Mucosa of descending colon (tissue), 3 donors: ENCODE results near the gene KCNK7. TPM values are rescaled to one million over a fixed set of nuclear protein-coding genes. Genes with fewer than 3 reads are reported as not detected.

Experiments used
- ATAC-seq: fragments of 200-7000 bp; cut with Tn5 transposase; one replicate; pipeline ENCODE4 v1.9.1; 2020; ENCODE audit warnings: mild to moderate bottlenecking, moderate library complexity
- DNase-seq, 3 donors: peaks; one replicate each; pipeline ENCODE4 v3.0.0-alpha.2; 2020
- H3K36me3 ChIP-seq: fragments of 200-600 bp; one replicate; pipeline ENCODE4 v1.8.0; 2021; ENCODE audit warnings: low read depth, mild to moderate bottlenecking
- H3K4me1 ChIP-seq: fragments of 200-600 bp; one replicate; pipeline ENCODE4 v1.8.0; 2021; ENCODE audit warnings: low read depth, mild to moderate bottlenecking
- H3K4me3 ChIP-seq: fragments of 200-600 bp; one replicate; pipeline ENCODE4 v1.8.0; 2021; ENCODE audit warnings: mild to moderate bottlenecking
- H3K9me3 ChIP-seq: fragments of 200-600 bp; one replicate; pipeline ENCODE4 v1.8.0; 2021; ENCODE audit warnings: mild to moderate bottlenecking
- CTCF ChIP-seq: fragments of 200-600 bp; IDR thresholded peaks from one replicate; pipeline ENCODE4 v1.8.0; 2022; ENCODE audit warnings: antibody characterized with exemption, mild to moderate bottlenecking
- intact Hi-C, 2 donors: fragments of 100-400 bp; cut with DNase I in 1 of 2; cut with micrococcal nuclease in 1 of 2; formaldehyde crosslinking; loops; one replicate each; pipeline versions ENCODE4 v1.11.0 to v1.11.1; 2022; cut with DNase I, micrococcal nuclease
- total RNA-seq, 3 donors: library from RNA; stranded (reverse); fragmentation: NEBNext Ultra II Directional in 2 of 3; extraction: Animal tissue kit (Norgen Biotek cat#: 25700) in 2 of 3; gene quantifications; one replicate each; pipeline versions ENCODE4 v1.2.1 to v1.2.4, GENCODE V29; 2021 to 2023
- donor health status: DM: no; HTN: no; CAD: no; lungs with moderate emphysema.
- donor health status: DM: no; HTN: no; CAD: no.
- donor health status: DM: no; HTN: yes; CAD: no.

KCNK7 gene
- total RNA-seq, 3 donors from 2014 or later, result 0.49 to 1.7 (median 1.5) TPM

- Histone ChIP-seq H3K36me3 (no peaks in the 10 kb centered on the region), H3K4me1 (peaks cover 25% of the 10 kb centered on the region), H3K9me3 (no peaks in the 10 kb centered on the region), H3K4me3 (no peak overlapping the region)
- DNase-seq, result no peak
- intact Hi-C loops, result no loop called here
- no peak for ATAC-seq
- no peak for TF ChIP-seq CTCF
These were observed 14.8 kb downstream of the KCNK7 start for GRCh38 chr11:65580756-65581155.

- Histone ChIP-seq H3K4me3 (no peak overlapping the region), H3K4me1 (peaks cover 27% of the 10 kb centered on the region), H3K36me3 (no peaks in the 10 kb centered on the region), H3K9me3 (no peaks in the 10 kb centered on the region)
- intact Hi-C loops, result no loop called here
- no peak for TF ChIP-seq CTCF
- peak in 1 of 3 donors; percentile 12 for DNase-seq
- no peak for ATAC-seq
These were observed 15.4 kb downstream of the KCNK7 start for GRCh38 chr11:65580031-65580692.

- no peak for ATAC-seq
- no peak for TF ChIP-seq CTCF
- DNase-seq, result peak in 1 of 3 donors; percentile 10
- intact Hi-C loops, result no loop called here
- Histone ChIP-seq H3K4me3 (no peak overlapping the region), H3K36me3 (no peaks in the 10 kb centered on the region), H3K4me1 (peaks cover 34% of the 10 kb centered on the region), H3K9me3 (no peaks in the 10 kb centered on the region)
These were observed 16.3 kb downstream of the KCNK7 start for GRCh38 chr11:65579291-65579690.

- H3K4me1 ChIP-seq, result peaks cover 40% of the 10 kb centered on the region
- TF ChIP-seq CTCF, result no peak
- no peak for ATAC-seq
- H3K9me3 ChIP-seq, result no peaks in the 10 kb centered on the region
- DNase-seq, result no peak
- no peak overlapping the region for H3K4me3 ChIP-seq
- no peaks in the 10 kb centered on the region for H3K36me3 ChIP-seq
- intact Hi-C loops, result no loop called here
These were observed 16.9 kb downstream of the KCNK7 start for GRCh38 chr11:65578667-65579066.

GRCh38 chr11:65578134-65578533, 17.5 kb downstream of the KCNK7 start:
- Histone ChIP-seq H3K4me1 (peaks cover 45% of the 10 kb centered on the region), H3K36me3 (no peaks in the 10 kb centered on the region), H3K4me3 (no peak overlapping the region), H3K9me3 (no peaks in the 10 kb centered on the region)
- no peak for ATAC-seq
- DNase-seq, result no peak
- intact Hi-C loops, result no loop called here
- no peak for TF ChIP-seq CTCF

GRCh38 chr11:65577756-65578109, 17.9 kb downstream of the KCNK7 start:
- H3K4me3 ChIP-seq, result no peak overlapping the region
- intact Hi-C loops, result no loop called here
- ATAC-seq, result no peak
- H3K9me3 ChIP-seq, result no peaks in the 10 kb centered on the region
- H3K36me3 ChIP-seq, result no peaks in the 10 kb centered on the region
- no peak for TF ChIP-seq CTCF
- H3K4me1 ChIP-seq, result peaks cover 49% of the 10 kb centered on the region
- no peak for DNase-seq
